ENCODE results near the gene TWF2. TPM values are rescaled to one million over a fixed set of nuclear protein-coding genes. Genes with fewer than 3 reads are reported as not detected.

TWF2 gene
- total RNA-seq, 1 experiment from 2014 or later, result 44.8 TPM

- H3K23ac ChIP-seq (ENCODE audit: insufficient read length, low read depth, low read length), result no peak overlapping the region
- peak overlapping the region in 1 of 3 experiments; percentile 36; a peak in 1 of 7 replicates for H3K27ac Mint-ChIP-seq
- H3K56ac ChIP-seq (ENCODE audit: insufficient read length, low read depth, low read length), result no peak overlapping the region
- H3K9me3 Mint-ChIP-seq, result no peaks in the 10 kb centered on the region; a peak in 2 of 5 replicates
- no peak overlapping the region for H2BK15ac ChIP-seq (ENCODE audit: low read depth, low read length)
- no peaks in the 10 kb centered on the region for H3K27me3 ChIP-seq (ENCODE audit: insufficient read depth, low read length)
- H3K4me3 Mint-ChIP-seq, result peak overlapping the region in 1 of 2 experiments; percentile 5; a peak in 1 of 5 replicates
- H3K4me1 ChIP-seq (ENCODE audit: insufficient read depth, low read length), result no peaks in the 10 kb centered on the region
- no peaks in the 10 kb centered on the region for H4K20me1 ChIP-seq (ENCODE audit: control insufficient read depth, insufficient read depth, insufficient read length)
- no peak overlapping the region for H3K4me2 ChIP-seq (ENCODE audit: insufficient read depth, insufficient read length, low read length)
- no peak overlapping the region for H3K18ac ChIP-seq (ENCODE audit: insufficient read length, low read depth, low read length)
- no peak overlapping the region for H4K8ac ChIP-seq (replicated peaks; ENCODE audit: insufficient read length, low read depth, low read length)
- H3K9ac ChIP-seq (ENCODE audit: extremely low read depth, insufficient read length, low read length), result no peak overlapping the region
- peaks cover 12 to 27% (median 24%) of the 10 kb centered on the region in 3 experiments for H3K36me3 Mint-ChIP-seq (ENCODE audit: insufficient read depth in 1 of 3, low read depth in 3 of 3)
- no peak overlapping the region for H4K91ac ChIP-seq (ENCODE audit: insufficient read length, low read depth, low read length)
- no peak overlapping the region for H2BK5ac ChIP-seq (ENCODE audit: insufficient read length, low read length)
- H4K5ac ChIP-seq (ENCODE audit: insufficient read length, low read depth, low read length), result no peak overlapping the region
- peaks cover 0 to 14% of the 10 kb centered on the region in 2 experiments; a peak in 3 of 4 replicates for H3K4me1 Mint-ChIP-seq
- no peak overlapping the region for H2BK12ac ChIP-seq (ENCODE audit: insufficient read length, low read depth, low read length)
- WGBS (ENCODE audit: extremely low coverage, insufficient read length, low lambda C conversion rate), result no CpG with 5 or more reads among the region's 7 CpGs
- no peak overlapping the region for H3K14ac ChIP-seq (ENCODE audit: insufficient read depth, low read length)
- DNase-seq, result peak; percentile 24
- H2BK20ac ChIP-seq (ENCODE audit: low read depth, low read length, poor library complexity, severe bottlenecking), result no peak overlapping the region
- H2BK120ac ChIP-seq (ENCODE audit: low read depth, low read length, poor library complexity, severe bottlenecking), result no peak overlapping the region
- H3K27ac ChIP-seq (ENCODE audit: insufficient read length, low read depth, low read length), result no peak overlapping the region
- no peaks in the 10 kb centered on the region for H3K23me2 ChIP-seq (ENCODE audit: insufficient read length, low read depth, low read length, poor library complexity, severe bottlenecking)
- H2AK5ac ChIP-seq (ENCODE audit: insufficient read length, low read length), result no peak overlapping the region
- no peak overlapping the region for H3K4ac ChIP-seq (ENCODE audit: low read depth, low read length)
- no peak overlapping the region for H2AFZ ChIP-seq (ENCODE audit: low read length)
- H3K27me3 Mint-ChIP-seq (ENCODE audit: low read depth), result no peaks in the 10 kb centered on the region; the same call in none of the 2 replicates
- no peak for TF ChIP-seq CTCF (conservative IDR thresholded peaks at IDR 0.05)
- H3K79me2 ChIP-seq (ENCODE audit: insufficient read depth, low read length), result no peaks in the 10 kb centered on the region
- H3K79me1 ChIP-seq (ENCODE audit: insufficient read depth, low read depth, low read length, poor library complexity, severe bottlenecking), result no peaks in the 10 kb centered on the region
- H3K9me3 ChIP-seq (ENCODE audit: control insufficient read depth, low read depth, low read length), result no peaks in the 10 kb centered on the region
- no peak overlapping the region for H3T11ph ChIP-seq (ENCODE audit: low read length)
Measured at GRCh38 chr3:52227766-52228165, 11.2 kb downstream of the TWF2 start.
